Activated B cell treated with CpG ODN at 0.5 μM for 24 hours (primary cell): ENCODE results near the gene AMOT. TPM values are rescaled to one million over a fixed set of nuclear protein-coding genes. Genes with fewer than 3 reads are reported as not detected.

Source experiments
- ATAC-seq: fragments of 200-7000 bp; cut with Tn5 transposase; one replicate; pipeline ENCODE4 v1.10.0; 2021; ENCODE audit warnings: low read depth, mild to moderate bottlenecking, moderate library complexity
- CTCF ChIA-PET: fragments of 350-600 bp; sonication (Branson Sonifier 250); formaldehyde crosslinking; loops from one replicate; lab custom pipeline; 2021; ENCODE audit warnings: antibody characterized with exemption; lab: Charles Lee
- POLR2A ChIA-PET: fragments of 350-600 bp; sonication (Branson Sonifier 250); formaldehyde crosslinking; loops from one replicate; lab custom pipeline; 2021; ENCODE audit warnings: antibody characterized with exemption; lab: Charles Lee
- DNase-seq: peaks from one replicate; pipeline ENCODE4 v3.0.0; 2022
- H3K27ac Mint-ChIP-seq: one replicate; pipeline ENCODE4 v1.8.0; 2020; ENCODE audit warnings: mixed read lengths
- H3K27me3 Mint-ChIP-seq: one replicate; pipeline ENCODE4 v1.8.0; 2021; ENCODE audit warnings: mixed read lengths
- H3K36me3 Mint-ChIP-seq: one replicate; pipeline ENCODE4 v1.8.0; 2021; ENCODE audit warnings: low read depth, mixed read lengths
- H3K4me1 Mint-ChIP-seq: one replicate; pipeline ENCODE4 v1.8.0; 2021; ENCODE audit warnings: mixed read lengths
- H3K4me3 Mint-ChIP-seq: one replicate; pipeline ENCODE4 v1.8.0; 2020; ENCODE audit warnings: mild to moderate bottlenecking, mixed read lengths
- H3K9me3 Mint-ChIP-seq: one replicate; pipeline ENCODE4 v1.8.0; 2020; ENCODE audit warnings: mixed read lengths
- intact Hi-C: fragments of 100-400 bp; cut with micrococcal nuclease; formaldehyde crosslinking; loops from one replicate; pipeline ENCODE4 v1.15.1; 2024
- total RNA-seq: library from RNA; stranded (reverse); gene quantifications from 2 replicates; pipeline ENCODE4 v1.2.3, GENCODE V29; 2022
- TF ChIP-seq, protein P1 (sequence below): fragments of 200-600 bp; IDR thresholded peaks from one replicate; pipeline ENCODE4 v1.8.0; 2022; ENCODE audit warnings: antibody characterized with exemption, mild to moderate bottlenecking

Gene AMOT
- total RNA-seq, 1 donor from 2014 or later, result 2.1 TPM

DNA sequence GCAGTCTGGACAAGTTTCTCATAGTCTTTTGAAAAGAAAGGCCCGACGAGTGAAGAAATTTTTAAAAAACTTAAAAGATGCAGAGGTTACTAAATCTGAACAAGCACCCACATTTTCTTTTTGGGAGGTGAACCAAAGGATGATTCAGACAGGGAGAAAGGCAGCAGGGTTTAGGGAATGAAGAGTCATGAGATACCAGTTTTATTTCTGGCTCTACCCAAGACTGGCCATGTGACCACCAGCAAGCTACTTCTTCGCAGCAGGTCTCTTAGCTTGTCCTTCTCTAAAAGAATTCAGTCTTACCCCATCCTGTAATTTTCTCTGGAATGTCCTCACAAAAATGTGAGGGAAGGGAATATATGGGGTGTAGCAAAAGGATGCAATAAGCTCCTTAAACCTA lies 37.6 kb downstream of the AMOT start:
- Mint-ChIP-seq H3K4me3 (no peak overlapping the region), H3K9me3 (peaks cover 3% of the 10 kb centered on the region), H3K27me3 (no peaks in the 10 kb centered on the region), H3K27ac (no peak overlapping the region), H3K4me1 (no peaks in the 10 kb centered on the region), H3K36me3 (peaks cover 6% of the 10 kb centered on the region)
- ATAC-seq (no peak), DNase-seq (no peak)
- intact Hi-C loops, result no loop called here
- POLR2A ChIA-PET, result no interaction called here
- CTCF ChIA-PET, result no interaction called here
- TF ChIP-seq, protein P1, sequence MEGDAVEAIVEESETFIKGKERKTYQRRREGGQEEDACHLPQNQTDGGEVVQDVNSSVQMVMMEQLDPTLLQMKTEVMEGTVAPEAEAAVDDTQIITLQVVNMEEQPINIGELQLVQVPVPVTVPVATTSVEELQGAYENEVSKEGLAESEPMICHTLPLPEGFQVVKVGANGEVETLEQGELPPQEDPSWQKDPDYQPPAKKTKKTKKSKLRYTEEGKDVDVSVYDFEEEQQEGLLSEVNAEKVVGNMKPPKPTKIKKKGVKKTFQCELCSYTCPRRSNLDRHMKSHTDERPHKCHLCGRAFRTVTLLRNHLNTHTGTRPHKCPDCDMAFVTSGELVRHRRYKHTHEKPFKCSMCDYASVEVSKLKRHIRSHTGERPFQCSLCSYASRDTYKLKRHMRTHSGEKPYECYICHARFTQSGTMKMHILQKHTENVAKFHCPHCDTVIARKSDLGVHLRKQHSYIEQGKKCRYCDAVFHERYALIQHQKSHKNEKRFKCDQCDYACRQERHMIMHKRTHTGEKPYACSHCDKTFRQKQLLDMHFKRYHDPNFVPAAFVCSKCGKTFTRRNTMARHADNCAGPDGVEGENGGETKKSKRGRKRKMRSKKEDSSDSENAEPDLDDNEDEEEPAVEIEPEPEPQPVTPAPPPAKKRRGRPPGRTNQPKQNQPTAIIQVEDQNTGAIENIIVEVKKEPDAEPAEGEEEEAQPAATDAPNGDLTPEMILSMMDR, result no peak

DNA sequence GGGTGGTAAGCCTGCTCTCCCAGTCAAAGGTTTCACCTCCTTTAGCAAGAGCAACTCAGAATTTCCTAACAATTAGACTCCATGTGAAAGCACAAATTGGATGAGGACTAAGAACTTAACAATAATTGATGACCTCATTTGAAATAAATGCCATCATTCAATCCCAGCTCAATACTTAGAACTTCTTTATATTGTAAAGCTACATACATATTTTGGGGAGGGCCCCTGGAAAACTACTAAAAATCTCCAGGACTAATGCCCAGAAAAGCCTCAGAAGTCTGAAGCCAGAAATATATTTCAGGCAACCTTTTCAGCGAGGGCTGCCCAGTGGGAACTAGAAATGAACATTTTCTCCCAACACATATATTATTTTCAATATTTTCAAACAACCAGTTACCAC lies 38.1 kb downstream of the AMOT start:
- H3K27me3 Mint-ChIP-seq, result no peaks in the 10 kb centered on the region
- DNase-seq (no peak), ATAC-seq (no peak)
- no peak overlapping the region for H3K4me3 Mint-ChIP-seq
- POLR2A ChIA-PET, result no interaction called here
- no peaks in the 10 kb centered on the region for H3K4me1 Mint-ChIP-seq
- intact Hi-C loops, result no loop called here
- CTCF ChIA-PET, result no interaction called here
- no peak overlapping the region for H3K27ac Mint-ChIP-seq
- TF ChIP-seq, protein P1, result no peak
- H3K36me3 Mint-ChIP-seq, result peaks cover 6% of the 10 kb centered on the region
- H3K9me3 Mint-ChIP-seq, result peaks cover 3% of the 10 kb centered on the region

DNA sequence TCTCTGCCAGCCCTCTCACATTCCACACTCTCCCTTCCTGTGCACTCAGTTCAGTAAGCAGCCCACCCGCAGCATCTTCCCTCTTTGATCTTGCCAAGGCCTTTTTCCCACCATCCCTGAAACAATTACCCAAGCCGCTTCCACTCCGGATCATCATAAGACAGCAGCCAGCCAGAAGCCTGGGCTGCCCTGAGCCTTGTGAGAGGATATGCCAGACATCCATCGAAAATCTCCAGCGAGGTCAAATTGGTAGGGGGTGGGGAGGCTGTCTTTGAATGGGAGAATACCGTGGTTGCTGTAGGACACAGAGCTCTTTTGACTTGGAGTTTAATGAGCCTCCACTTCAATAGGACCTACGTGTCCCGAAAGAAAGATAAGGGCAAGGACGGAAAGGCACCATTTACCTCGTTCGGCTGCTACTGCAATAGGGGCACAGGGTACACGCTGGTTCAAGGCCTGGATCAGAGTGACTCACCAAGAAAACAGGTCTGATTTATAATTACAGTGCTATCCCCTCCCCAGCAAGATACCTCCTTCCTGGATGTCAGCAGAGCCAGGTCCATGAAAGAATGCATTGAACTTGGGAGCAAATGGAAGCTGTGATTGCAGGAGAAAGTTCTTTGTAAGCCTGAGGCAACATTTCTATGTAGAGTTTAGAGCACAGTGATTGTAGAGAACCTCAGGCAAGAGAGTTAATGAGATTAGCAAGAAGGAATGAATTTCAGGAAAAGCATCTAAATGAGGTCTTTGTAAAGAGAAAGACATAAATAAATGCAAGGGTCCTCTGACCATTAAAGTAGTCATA lies 39.5 kb downstream of the AMOT start:
- Mint-ChIP-seq H3K4me3 (no peak overlapping the region), H3K36me3 (peaks cover 6% of the 10 kb centered on the region), H3K4me1 (no peaks in the 10 kb centered on the region), H3K27me3 (no peaks in the 10 kb centered on the region), H3K9me3 (peaks cover 3% of the 10 kb centered on the region), H3K27ac (no peak overlapping the region)
- CTCF ChIA-PET, result no interaction called here
- intact Hi-C loops, result no loop called here
- ATAC-seq, result no peak
- DNase-seq, result no peak
- TF ChIP-seq, protein P1, result no peak
- POLR2A ChIA-PET, result no interaction called here

DNA sequence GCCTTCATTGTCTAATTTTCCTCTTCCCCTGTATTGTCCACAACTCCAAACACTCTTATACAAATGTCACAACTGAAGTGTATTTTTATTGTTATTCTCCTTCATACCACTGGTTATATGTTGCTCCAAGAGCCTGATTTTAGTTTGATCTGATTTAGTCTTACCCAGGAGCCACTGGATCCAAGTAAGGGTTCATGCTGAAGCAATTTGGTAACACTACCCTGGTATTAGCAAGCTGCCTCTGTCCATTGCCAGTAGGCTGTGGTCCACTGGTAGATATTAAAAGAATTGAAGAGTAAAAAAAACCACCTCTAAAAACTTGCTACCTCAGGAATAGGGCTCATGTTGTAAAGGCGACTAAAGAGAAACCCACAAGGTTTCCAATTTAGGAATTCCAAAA lies 41.2 kb downstream of the AMOT start:
- TF ChIP-seq, protein P1, result no peak
- peaks cover 3% of the 10 kb centered on the region for H3K9me3 Mint-ChIP-seq
- CTCF ChIA-PET, result no interaction called here

DNA sequence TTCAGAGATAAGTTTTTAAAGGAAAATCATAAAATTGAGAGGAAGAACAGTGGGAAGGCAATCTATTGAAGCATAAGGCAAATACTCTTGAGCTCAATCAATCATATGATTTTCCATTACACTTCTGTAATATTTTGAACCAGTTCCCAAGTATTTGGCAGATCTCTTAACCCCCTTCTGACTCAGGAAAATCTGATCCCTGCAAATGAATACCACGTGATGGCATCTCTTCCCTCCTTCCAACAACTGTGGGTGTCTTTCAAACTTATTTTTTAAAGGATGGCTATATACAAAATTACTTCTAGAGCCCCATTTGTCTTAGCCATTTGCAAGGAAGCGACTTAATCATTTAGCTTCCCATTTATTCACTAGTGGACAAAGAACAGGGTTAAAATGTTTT lies 41.9 kb downstream of the AMOT start:
- intact Hi-C loops, result no loop called here
- peaks cover 3% of the 10 kb centered on the region for H3K9me3 Mint-ChIP-seq
- CTCF ChIA-PET, result no interaction called here
- ATAC-seq, result no peak
- POLR2A ChIA-PET, result no interaction called here
- H3K36me3 Mint-ChIP-seq, result peaks cover 4% of the 10 kb centered on the region
- TF ChIP-seq, protein P1, result no peak
- no peaks in the 10 kb centered on the region for H3K27me3 Mint-ChIP-seq
- DNase-seq, result no peak
- H3K4me3 Mint-ChIP-seq, result no peak overlapping the region
- H3K4me1 Mint-ChIP-seq, result no peaks in the 10 kb centered on the region
- H3K27ac Mint-ChIP-seq, result no peak overlapping the region

More for the DNA sequence above, 41.2 kb downstream of the AMOT start:
- Mint-ChIP-seq H3K27me3 (no peaks in the 10 kb centered on the region), H3K36me3 (peaks cover 4% of the 10 kb centered on the region), H3K27ac (no peak overlapping the region), H3K4me1 (no peaks in the 10 kb centered on the region), H3K4me3 (no peak overlapping the region)
- ATAC-seq (no peak), DNase-seq (no peak)
- intact Hi-C loops, result no loop called here
- POLR2A ChIA-PET, result no interaction called here
